Body of pancreas (tissue), 4 donors: ENCODE results near the gene FLT1. TPM values are rescaled to one million over a fixed set of nuclear protein-coding genes. Genes with fewer than 3 reads are reported as not detected.
A peak's percentile ranks its signal among the peaks of the same experiment; 100 is the strongest.

Experiments used
- ATAC-seq: fragments of 150-250 bp; one replicate; pipeline ENCODE4 v1.9.1; 2016
- DNase-seq, 4 donors: peaks; one replicate each; pipeline ENCODE4 v3.0.0-alpha.2; 2019
- H3K27ac ChIP-seq, 4 donors: fragments of 200-600 bp; sonication (generic); 1 replicate in 3 of 4; 2 replicates in 1 of 4; pipeline versions ENCODE4 v1.5.1 to v1.6.1; 2016 to 2019; ENCODE audit warnings: mild to moderate bottlenecking in 1 of 4, mixed read lengths in 1 of 4, moderate library complexity in 1 of 4
- H3K27me3 ChIP-seq, 2 donors: fragments of 200-600 bp; sonication (generic); one replicate each; pipeline ENCODE4 v1.6.0; 2016; ENCODE audit warnings: mild to moderate bottlenecking in 1 of 2
- H3K36me3 ChIP-seq, 2 donors: fragments of 200-600 bp; sonication (generic); replicated peaks in 1 of 2; 2 replicates each; pipeline ENCODE4 v1.5.1; 2016; ENCODE audit warnings: low read depth in 2 of 2; ENCODE audit not compliant: insufficient read depth in 1 of 2
- H3K4me1 ChIP-seq: fragments of 200-600 bp; sonication (generic); one replicate; pipeline ENCODE4 v1.6.0; 2016
- H3K4me3 ChIP-seq, 2 donors: fragments of 200-600 bp; sonication (generic); 1 replicate in 1 of 2; 2 replicates in 1 of 2; pipeline ENCODE4 v1.5.1; 2016 to 2019
- H3K9me3 ChIP-seq, 3 donors: fragments of 200-600 bp; sonication (generic); 1 replicate in 2 of 3; 2 replicates in 1 of 3; pipeline ENCODE4 v1.5.1; 2016
- CTCF ChIP-seq, 7 experiments: fragments of 450-650 bp in 4 of 7; fragments of 200-600 bp in 3 of 7; sonication (generic) in 3 of 7; IDR thresholded peaks; one replicate each; pipeline ENCODE4 v1.5.1; 2016 to 2019; ENCODE audit warnings: antibody characterized with exemption in 7 of 7
- POLR2A ChIP-seq, 3 donors: fragments of 450-650 bp; IDR thresholded peaks; one replicate each; pipeline ENCODE4 v1.6.1; 2016; ENCODE audit warnings: antibody characterized with exemption in 3 of 3, mild to moderate bottlenecking in 2 of 3
- WGBS, 2 donors: methylation state at CpG; one replicate each; pipeline ENCODE4 v1.1.5; 2017; 5-methylcytosine and 5-hydroxymethylcytosine counted together
- intact Hi-C: fragments of 100-400 bp; cut with DNase I; formaldehyde crosslinking; loops from one replicate; pipeline ENCODE4 v1.15.1; 2023
- total RNA-seq, 2 donors: library from RNA; depleted of rRNA; stranded (reverse); fragments of >200 nt; gene quantifications; one replicate each; pipeline ENCODE4 v1.1.0, GENCODE V29; 2016

Gene FLT1
- total RNA-seq, 2 donors from 2014 or later = 15.3 to 20.4 TPM

DNA sequence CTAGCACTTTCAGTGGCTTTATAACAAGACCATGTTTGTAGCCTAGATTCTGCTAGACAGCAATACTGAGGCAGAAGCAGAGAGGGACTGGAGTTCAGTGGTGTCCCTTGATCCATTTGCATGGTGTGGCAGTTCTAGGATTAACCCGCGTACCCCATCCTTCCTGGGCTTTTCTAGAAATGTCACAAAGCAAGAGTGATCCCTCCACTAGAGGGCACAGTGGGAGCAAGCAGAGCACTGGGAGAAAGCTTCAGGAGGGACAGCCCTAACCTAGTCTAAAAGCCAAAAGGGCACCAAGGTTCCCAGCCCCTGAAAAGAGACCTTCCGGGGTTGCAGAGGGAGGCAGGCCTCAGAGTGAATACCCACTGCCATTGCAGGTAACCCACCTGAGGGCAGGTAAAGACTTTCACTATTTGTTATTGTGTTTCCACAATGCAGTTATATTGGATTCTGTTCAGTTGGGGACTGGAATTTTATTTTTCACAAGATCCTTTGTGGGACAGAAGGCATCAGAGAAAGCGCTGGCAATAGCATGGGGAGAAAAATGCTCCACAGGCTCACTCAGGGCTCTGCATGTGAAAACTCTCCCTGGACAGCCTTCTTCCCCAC lies 170.6 kb downstream of the FLT1 start:
- ATAC-seq (peak; percentile 56), DNase-seq (peak; percentile 53 to 71 (median 60))
- Histone ChIP-seq H3K4me1 (no peaks in the 10 kb centered on the region), H3K9me3 (no peaks in the 10 kb centered on the region), H3K27me3 (no peaks in the 10 kb centered on the region), H3K27ac (no peak overlapping the region), H3K36me3 (no peaks in the 10 kb centered on the region), H3K4me3 (no peak overlapping the region)
- TF ChIP-seq POLR2A (IDR thresholded peaks at IDR 0.05) (no peak), CTCF (IDR thresholded peaks at IDR 0.05) (peak; percentile 60 to 79 (median 65))
- WGBS, 2 donors = 23 to 27% methylated on average over 4 of the region's 4 CpGs
- intact Hi-C loops = loop anchor here (10.0 kb wide), 2 partner anchors 301 to 471 kb away; no protein-coding TSS in a partner anchor

GRCh38 chr13:28322256-28322905 lies 172.5 kb downstream of the FLT1 start:
- Histone ChIP-seq H3K4me3 (no peak overlapping the region), H3K27ac (no peak overlapping the region), H3K27me3 (no peaks in the 10 kb centered on the region), H3K36me3 (no peaks in the 10 kb centered on the region), H3K9me3 (no peaks in the 10 kb centered on the region), H3K4me1 (no peaks in the 10 kb centered on the region)
- 67 to 70% methylated on average over 11 of the region's 11 CpGs for WGBS, 2 donors
- intact Hi-C loops = loop anchor here (10.0 kb wide), 2 partner anchors 302 to 472 kb away; no protein-coding TSS in a partner anchor
- TF ChIP-seq CTCF (IDR thresholded peaks at IDR 0.05) (no peak), POLR2A (IDR thresholded peaks at IDR 0.05) (no peak)
- ATAC-seq = no peak
- DNase-seq = no peak

- ATAC-seq = no peak
- 62 to 66% methylated on average over 2 of the region's 2 CpGs for WGBS, 2 donors
- H3K27ac ChIP-seq = no peak overlapping the region
- H3K4me1 ChIP-seq = no peaks in the 10 kb centered on the region
- no peaks in the 10 kb centered on the region for H3K27me3 ChIP-seq
- intact Hi-C loops = loop anchor here (10.0 kb wide), 2 partner anchors 303 to 473 kb away; no protein-coding TSS in a partner anchor
- DNase-seq = no peak
- H3K4me3 ChIP-seq = no peak overlapping the region
- no peaks in the 10 kb centered on the region for H3K9me3 ChIP-seq
- no peaks in the 10 kb centered on the region for H3K36me3 ChIP-seq
- TF ChIP-seq CTCF (IDR thresholded peaks at IDR 0.05) (no peak), POLR2A (IDR thresholded peaks at IDR 0.05) (no peak)
Measured at GRCh38 chr13:28321756-28322155, 173.2 kb downstream of the FLT1 start.

GRCh38 chr13:28320884-28321574 lies 173.9 kb downstream of the FLT1 start:
- Histone ChIP-seq H3K4me3 (no peak overlapping the region), H3K27me3 (no peaks in the 10 kb centered on the region), H3K36me3 (no peaks in the 10 kb centered on the region), H3K9me3 (no peaks in the 10 kb centered on the region), H3K27ac (no peak overlapping the region), H3K4me1 (no peaks in the 10 kb centered on the region)
- intact Hi-C loops = loop anchor here (10.0 kb wide), 2 partner anchors 304 to 474 kb away; no protein-coding TSS in a partner anchor
- no peak for DNase-seq
- no peak for ATAC-seq
- WGBS, 2 donors = 66 to 71% methylated on average over 11 of the region's 11 CpGs
- TF ChIP-seq CTCF (IDR thresholded peaks at IDR 0.05) (no peak), POLR2A (IDR thresholded peaks at IDR 0.05) (no peak)
